CD4-positive, alpha-beta T cell treated with Interleukin-17A for 4 hours (primary cell): ENCODE measurements around the gene SERTAD1.

ENCODE experiments used
- DNase-seq: peaks from one replicate; pipeline ENCODE4 v3.0.0-alpha.2; 2020; ENCODE audit warnings: mixed read lengths

Gene SERTAD1

DNA sequence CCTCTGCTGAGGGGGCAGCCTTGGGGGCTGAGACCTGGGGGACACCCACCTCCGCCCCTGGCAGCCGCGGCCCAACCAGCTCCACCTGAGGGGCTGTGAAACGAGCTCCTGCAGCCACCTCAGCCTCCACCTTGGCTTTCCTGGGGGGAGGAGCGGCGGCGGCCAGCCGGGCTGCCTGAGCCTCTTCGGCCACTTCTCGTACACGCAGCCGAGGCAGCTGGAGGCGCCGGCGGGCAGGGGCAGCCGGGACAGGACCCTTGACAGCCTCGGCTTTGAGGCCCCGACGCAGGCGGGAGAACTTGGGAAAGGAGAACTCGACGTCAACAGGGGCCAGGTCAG, 28.3 kb downstream of the SERTAD1 start:
- DNase-seq = no peak

GRCh38 chr19:40396886-40397567, 28.8 kb downstream of the SERTAD1 start:
- no peak for DNase-seq

GRCh38 chr19:40395956-40396355, 29.8 kb downstream of the SERTAD1 start:
- DNase-seq = no peak

GRCh38 chr19:40394816-40395210, 31.0 kb downstream of the SERTAD1 start:
- no peak for DNase-seq

DNA sequence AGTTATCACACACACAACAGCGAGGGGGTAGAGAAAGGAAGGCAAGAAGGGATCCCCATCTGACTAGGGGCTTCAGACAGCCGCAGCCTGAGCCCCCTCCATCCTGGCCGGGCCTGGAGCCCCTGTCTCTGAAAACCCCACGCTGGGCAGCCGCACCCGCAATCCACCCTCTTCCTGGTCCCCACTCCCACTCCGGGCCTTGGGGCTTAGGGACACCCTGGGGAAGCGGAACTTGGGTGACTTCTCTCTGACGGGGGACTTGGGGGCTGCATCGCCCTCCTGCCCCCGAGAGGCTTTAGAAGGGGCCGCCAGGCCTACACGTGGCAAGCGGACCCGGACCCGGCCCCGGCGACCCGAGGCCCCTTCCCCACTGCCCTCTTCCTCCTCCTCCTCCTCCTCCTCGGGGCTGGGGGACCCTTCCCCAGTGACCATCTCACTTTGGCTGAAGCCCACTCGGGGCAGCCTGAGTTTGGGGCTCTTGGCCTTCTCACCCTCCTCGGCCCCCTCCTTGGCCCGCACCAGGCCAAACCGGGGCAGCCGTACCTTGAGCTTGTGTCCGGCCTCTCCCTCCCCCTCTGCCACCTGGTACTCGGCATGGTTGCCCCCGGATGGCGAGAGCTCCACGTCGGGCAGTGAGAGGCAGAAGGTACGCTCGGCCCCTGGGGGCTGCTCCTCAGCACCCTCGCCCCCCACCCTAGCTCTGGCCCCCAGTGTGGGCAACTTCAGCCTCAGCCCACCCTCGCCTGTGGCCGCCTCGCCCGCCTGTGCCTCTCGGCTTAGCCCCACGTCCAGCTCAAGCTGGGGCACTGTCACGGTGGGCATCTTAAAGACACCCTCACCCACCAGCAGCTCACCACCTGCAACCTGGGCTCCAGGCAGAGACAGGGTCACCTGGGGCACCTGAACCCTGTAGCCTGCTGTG, 31.6 kb downstream of the SERTAD1 start:
- DNase-seq = no peak

DNA sequence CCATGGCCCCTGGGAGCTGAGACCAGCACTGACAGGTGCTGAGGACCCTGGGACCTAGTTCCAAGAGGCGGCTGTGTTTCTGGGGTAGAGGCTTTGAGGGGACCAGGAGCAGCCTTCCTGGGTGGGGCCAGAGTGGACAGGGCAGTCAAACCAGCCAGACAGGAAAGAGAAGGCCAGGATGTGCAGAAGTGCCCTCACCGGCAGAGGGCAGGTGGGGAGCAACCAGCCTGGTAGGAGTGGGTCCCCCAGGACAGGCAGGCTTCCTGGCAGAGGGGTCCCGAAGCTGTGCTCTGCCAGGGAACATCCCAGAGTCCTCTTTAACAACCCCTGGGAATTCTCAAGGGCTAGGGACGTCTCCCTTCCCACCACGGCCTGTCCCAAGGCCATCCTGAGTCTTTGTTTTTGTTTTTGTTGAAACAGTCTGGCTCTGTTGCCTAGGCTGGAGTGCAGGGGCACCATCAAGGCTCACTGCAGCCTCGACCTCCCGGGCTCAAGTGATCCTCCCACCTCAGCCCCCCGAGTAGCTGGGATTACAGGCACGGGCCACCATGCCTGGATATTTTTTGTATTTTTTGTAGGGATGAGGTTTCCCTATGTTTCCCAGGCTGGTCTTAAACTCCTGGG, 32.8 kb downstream of the SERTAD1 start:
- DNase-seq = no peak

DNA sequence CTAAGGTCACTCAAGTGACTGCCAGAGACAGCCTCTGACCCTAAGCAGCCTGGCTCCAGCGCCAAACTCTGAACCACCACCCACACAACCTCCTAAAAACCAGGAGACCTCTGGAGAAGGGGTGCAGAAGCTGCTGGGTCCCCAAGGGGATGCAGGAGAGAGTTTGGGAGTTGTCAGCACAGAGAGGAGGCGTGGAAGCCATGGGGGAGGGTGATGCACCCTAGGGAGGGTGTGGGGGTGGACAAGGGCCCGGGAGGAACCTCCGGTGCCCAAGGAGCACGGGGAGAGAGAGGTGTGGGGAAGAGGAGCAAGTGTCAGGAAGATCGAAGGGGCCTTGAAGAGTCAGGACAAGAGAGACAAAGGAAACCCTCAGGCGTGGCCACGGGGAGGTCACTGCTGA, 33.7 kb downstream of the SERTAD1 start:
- no peak for DNase-seq

GRCh38 chr19:40390084-40390742, 35.6 kb downstream of the SERTAD1 start, which contains the start of gene HIPK4:
Gene HIPK4, minus strand, starts transcription at chr19:40390181. Its CDS starts 279 bp downstream, at chr19:40389902.
- DNase-seq = no peak

GRCh38 chr19:40389404-40390083, 36.2 kb downstream of the SERTAD1 start:
- no peak for DNase-seq

- DNase-seq = no peak
These were observed 37.3 kb downstream of the SERTAD1 start for GRCh38 chr19:40388481-40388880.

DNA sequence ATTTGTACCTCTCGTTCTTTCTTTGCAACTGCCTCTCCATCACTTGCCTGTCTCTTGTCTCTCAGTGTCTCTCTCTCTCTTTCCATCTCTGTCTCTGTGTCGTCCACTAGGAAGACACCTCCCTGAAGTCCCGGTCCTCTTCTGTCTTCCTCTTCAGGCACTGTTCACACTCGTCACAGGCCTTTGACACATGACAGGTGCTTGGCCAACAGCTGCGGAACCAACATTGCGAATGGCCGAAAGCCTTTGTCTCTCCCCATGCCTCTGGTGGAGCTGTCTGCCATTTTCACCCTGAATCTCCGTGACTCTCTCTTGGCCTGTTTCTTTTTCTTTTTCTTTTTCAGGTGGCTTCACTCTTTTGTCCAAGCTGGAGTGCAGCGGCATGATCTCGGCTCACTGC, 38.6 kb downstream of the SERTAD1 start:
- DNase-seq = no peak

GRCh38 chr19:40383668-40384248, 42.0 kb downstream of the SERTAD1 start:
- DNase-seq = no peak

- no peak for DNase-seq
These were observed 44.5 kb downstream of the SERTAD1 start for GRCh38 chr19:40381321-40381720.

GRCh38 chr19:40380199-40381037, 45.4 kb downstream of the SERTAD1 start:
- no peak for DNase-seq

- no peak for DNase-seq
These were observed 46.2 kb downstream of the SERTAD1 start for GRCh38 chr19:40379446-40380198.

- DNase-seq = no peak
These were observed 47.3 kb downstream of the SERTAD1 start for GRCh38 chr19:40378509-40378908.

DNA sequence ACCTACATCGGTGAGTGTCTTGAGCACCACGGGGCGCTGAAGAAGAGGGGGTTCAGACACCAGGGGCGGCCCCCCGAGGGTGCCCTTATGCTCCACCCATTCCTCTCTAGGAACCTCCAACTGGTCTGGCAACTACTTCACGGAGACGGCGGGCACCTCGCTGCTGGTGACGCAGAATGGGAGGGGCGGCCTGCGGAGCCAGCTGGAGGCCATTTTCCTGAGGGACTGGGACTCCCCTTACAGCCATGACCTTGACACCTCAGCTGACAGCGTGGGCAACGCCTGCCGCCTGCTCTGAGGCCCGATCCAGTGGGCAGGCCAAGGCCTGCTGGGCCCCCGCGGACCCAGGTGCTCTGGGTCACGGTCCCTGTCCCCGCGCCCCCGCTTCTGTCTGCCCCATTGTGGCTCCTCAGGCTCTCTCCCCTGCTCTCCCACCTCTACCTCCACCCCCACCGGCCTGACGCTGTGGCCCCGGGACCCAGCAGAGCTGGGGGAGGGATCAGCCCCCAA, 47.9 kb downstream of the SERTAD1 start:
- no peak for DNase-seq

DNA sequence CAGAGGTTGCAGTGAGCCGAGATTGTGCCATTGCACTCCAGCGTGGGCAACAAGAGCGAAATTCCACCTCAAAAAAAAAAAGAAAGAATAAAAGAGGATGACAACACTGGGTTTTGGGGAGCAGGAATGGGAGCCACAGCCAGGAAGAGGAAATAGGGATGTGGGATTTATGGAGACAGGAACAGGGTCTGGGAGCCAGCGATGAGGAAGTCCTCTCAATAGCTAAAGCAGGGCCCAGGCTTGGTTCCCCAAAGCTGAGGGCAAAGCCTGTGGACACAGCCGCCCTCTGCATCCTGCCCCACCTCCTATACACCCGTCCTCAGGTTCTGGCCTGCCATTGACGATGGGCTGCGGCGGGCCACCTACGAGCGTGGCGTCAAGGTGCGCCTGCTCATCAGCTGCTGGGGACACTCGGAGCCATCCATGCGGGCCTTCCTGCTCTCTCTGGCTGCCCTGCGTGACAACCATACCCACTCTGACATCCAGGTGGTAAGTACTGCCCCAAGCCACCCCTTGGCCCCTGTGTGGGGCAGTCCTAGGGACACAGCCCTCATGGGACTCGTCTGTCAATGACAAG, 49.4 kb downstream of the SERTAD1 start:
- DNase-seq = no peak

- no peak for DNase-seq
These were observed 51.7 kb downstream of the SERTAD1 start for GRCh38 chr19:40374084-40374483.

- no peak for DNase-seq
These were observed 54.0 kb downstream of the SERTAD1 start for GRCh38 chr19:40371802-40372122.
